HepG2 (cell line): ENCODE measurements around the gene COLEC12. TPM values are rescaled to one million over a fixed set of nuclear protein-coding genes. Genes with fewer than 3 reads are reported as not detected.

Experiments
- ATAC-seq: fragments of 200-7000 bp; cut with Tn5 transposase; 3 replicates; pipeline ENCODE4 v1.9.1; 2020; ENCODE audit warnings: mild to moderate bottlenecking, moderate library complexity
- BruUV-seq: library from RNA; stranded (reverse); fragments of 400-500 nt; replicated peaks from 2 replicates; lab custom pipeline; 2021; lab: Mats Ljungman, UMichigan
- CTCF ChIA-PET: fragments of 300-600 bp; formaldehyde crosslinking; extraction: SDS; loops from one replicate; lab custom pipeline; 2021; ENCODE audit warnings: low total read pairs, inconsistent platforms, low intra/inter-chr PET ratio; lab: Yijun Ruan, JAX
- POLR2A ChIA-PET: fragments of 350-600 bp; sonication (Branson Sonifier 250); formaldehyde crosslinking; loops from one replicate; lab custom pipeline; 2020; ENCODE audit warnings: antibody characterized with exemption, inconsistent platforms; lab: Yijun Ruan, JAX
- DNase-seq: peaks from one replicate; pipeline ENCODE4 v3.0.0-alpha.2; 2015; ENCODE audit warnings: low spot score
- FAIRE-seq: peaks from 3 replicates; lab custom pipeline; 2011; peaks lifted over from hg19 to GRCh38; lab: Jason Lieb, UNC
- H2AFZ ChIP-seq: one replicate; pipeline ENCODE4 v1.6.1; 2011; ENCODE audit warnings: low read length, inconsistent platforms
- H3K27ac ChIP-seq: fragments of 300-600 bp; 3 replicates; pipeline ENCODE4 v1.8.0; 2011; ENCODE audit warnings: mixed run types, mild to moderate bottlenecking, mixed read lengths, low read length, inconsistent platforms; ENCODE audit not compliant: insufficient read depth; ENCODE audit errors: extremely low read length
- H3K27me3 ChIP-seq, 2 experiments: fragments of 200-600 bp in 1 of 2; 2 replicates in 1 of 2; 3 replicates in 1 of 2; pipeline versions ENCODE4 v1.6.0 to v1.8.0; 2011; ENCODE audit warnings: low read length in 2 of 2, mild to moderate bottlenecking in 2 of 2, moderate library complexity in 2 of 2, inconsistent platforms in 1 of 2; ENCODE audit not compliant: insufficient read depth in 2 of 2, control insufficient read depth in 1 of 2
- H3K36me3 ChIP-seq, 2 experiments: fragments of 200-600 bp in 1 of 2; replicated peaks in 1 of 2; 2 replicates in 1 of 2; 3 replicates in 1 of 2; pipeline versions ENCODE4 v1.5.1 to v1.8.0; 2011; ENCODE audit warnings: low read length in 2 of 2, inconsistent platforms in 1 of 2; ENCODE audit not compliant: insufficient read depth in 2 of 2, control insufficient read depth in 1 of 2
- H3K4me1 ChIP-seq: 2 replicates; pipeline ENCODE4 v1.5.1; 2012; ENCODE audit warnings: low read length, inconsistent platforms; ENCODE audit not compliant: insufficient read depth
- H3K4me2 ChIP-seq: 2 replicates; pipeline ENCODE4 v1.6.0; 2011; ENCODE audit warnings: low read depth, low read length, inconsistent platforms
- H3K4me3 ChIP-seq, 3 experiments: fragments of 200-600 bp in 1 of 3; sonication (generic), shearing (Covaris generic) in 1 of 3; replicated peaks in 1 of 3; 2 replicates each; pipeline ENCODE4 v1.5.1; 2011 to 2016; ENCODE audit warnings: low read length in 3 of 3, inconsistent platforms in 2 of 3, low read depth in 2 of 3, mild to moderate bottlenecking in 2 of 3, control low read depth in 1 of 3, mixed read lengths in 1 of 3; ENCODE audit not compliant: insufficient read depth in 1 of 3
- H3K79me2 ChIP-seq: one replicate; pipeline ENCODE4 v1.6.1; 2011; ENCODE audit warnings: low read length, inconsistent platforms; ENCODE audit not compliant: insufficient read depth
- H3K9ac ChIP-seq: 2 replicates; pipeline ENCODE4 v1.6.0; 2011; ENCODE audit warnings: mild to moderate bottlenecking, low read depth, low read length, inconsistent platforms; ENCODE audit not compliant: insufficient read depth
- H3K9me3 ChIP-seq: 2 replicates; pipeline ENCODE4 v1.5.1; 2012; ENCODE audit warnings: mild to moderate bottlenecking, low read length
- H4K20me1 ChIP-seq: 2 replicates; pipeline ENCODE4 v1.6.0; 2011; ENCODE audit warnings: inconsistent platforms, mild to moderate bottlenecking, low read length, moderate library complexity; ENCODE audit not compliant: insufficient read depth
- ARID2 ChIP-seq: sonication (generic); formaldehyde crosslinking; IDR thresholded peaks from 2 replicates; pipeline ENCODE4 v1.8.1; 2022; ENCODE audit warnings: mild to moderate bottlenecking, missing genetic modification reagents, borderline replicate concordance
- ARNT ChIP-seq: fragments of 450-650 bp; IDR thresholded peaks from 2 replicates; pipeline ENCODE4 v1.6.1; 2017
- GATAD1 ChIP-seq: IDR thresholded peaks from 2 replicates; pipeline ENCODE4 v1.6.1; 2016; ENCODE audit warnings: missing genetic modification reagents, missing compliant biosample characterization
- ONECUT2 ChIP-seq: sonication (generic); formaldehyde crosslinking; IDR thresholded peaks from 2 replicates; pipeline ENCODE4 v1.4.0; 2020; ENCODE audit warnings: missing genetic modification reagents
- SALL1 ChIP-seq: sonication (generic); formaldehyde crosslinking; IDR thresholded peaks from 2 replicates; pipeline ENCODE4 v1.8.0; 2022; ENCODE audit warnings: mild to moderate bottlenecking, missing genetic modification reagents
- ZBTB38 ChIP-seq: sonication (generic); formaldehyde crosslinking; IDR thresholded peaks from 2 replicates; pipeline ENCODE4 v1.5.1; 2020; ENCODE audit warnings: mild to moderate bottlenecking, missing genetic modification reagents
- ZNF558 ChIP-seq: sonication (generic); formaldehyde crosslinking; IDR thresholded peaks from 2 replicates; pipeline ENCODE4 v1.9.0; 2022; ENCODE audit warnings: mild to moderate bottlenecking, missing genetic modification reagents, borderline replicate concordance
- ZNF670 ChIP-seq: sonication (generic); formaldehyde crosslinking; IDR thresholded peaks from 2 replicates; pipeline ENCODE4 v1.8.0; 2022; ENCODE audit warnings: mild to moderate bottlenecking, missing genetic modification reagents, borderline replicate concordance
- ZNF775 ChIP-seq: sonication (generic); formaldehyde crosslinking; IDR thresholded peaks from 2 replicates; pipeline ENCODE4 v1.4.0; 2020; ENCODE audit warnings: missing genetic modification reagents, mild to moderate bottlenecking, moderate library complexity, borderline replicate concordance
- WGBS: methylation state at CpG from one replicate; pipeline ENCODE4 v1.1.6; 2017; ENCODE audit warnings: low lambda C conversion rate; 5-methylcytosine and 5-hydroxymethylcytosine counted together
- in situ Hi-C: cut with HindIII; loops from 2 replicates; pipeline ENCODE4 v1.10.0; 2017; ENCODE audit warnings: low pct_unique_long_range_greater_than_20kb; ENCODE audit not compliant: extremely low pct_ligation_motif_present
- intact Hi-C: fragments of 100-400 bp; cut with micrococcal nuclease; formaldehyde crosslinking; loops from one replicate; pipeline ENCODE4 v1.10.0; 2022; ENCODE audit not compliant: unreplicated experiment
- polyA plus RNA-seq, 8 experiments: library from polyadenylated mRNA; depleted of rRNA in 3 of 8; stranded (reverse) in 7 of 8; unstranded in 1 of 8; fragments of >200 nt; fragmentation: Illumina TruSeq in 4 of 8; extraction: Trizol in 4 of 8; gene quantifications; 2 replicates each; pipeline versions ENCODE4 v1.2.1 to v1.2.3, GENCODE V29; 2011 to 2016; ENCODE audit warnings: low read depth in 4 of 8, missing spikeins in 1 of 8, mixed read lengths in 1 of 8; ENCODE audit not compliant: insufficient read depth in 1 of 8
- total RNA-seq, 5 experiments: library from RNA; depleted of rRNA; stranded (reverse); fragments of >200 nt; fragmentation: Illumina TruSeq; extraction: Trizol; gene quantifications; 2 replicates each; pipeline ENCODE4 v1.2.3, GENCODE V29; 2016; ENCODE audit warnings: low read depth in 1 of 5
- TF ChIP-seq, protein P1 (sequence below): IDR thresholded peaks from 2 replicates; pipeline ENCODE4 v1.6.1; 2012; ENCODE audit warnings: low read length, improper control_type of control experiment
- TF ChIP-seq, protein P2 (sequence below): sonication (generic); formaldehyde crosslinking; IDR thresholded peaks from 2 replicates; pipeline ENCODE4 v1.5.1; 2020; ENCODE audit warnings: missing genetic modification reagents, mild to moderate bottlenecking, borderline replicate concordance
- TF ChIP-seq, protein P3 (sequence below): sonication (generic); formaldehyde crosslinking; IDR thresholded peaks from 2 replicates; pipeline ENCODE4 v1.4.0; 2020; ENCODE audit warnings: missing genetic modification reagents, borderline replicate concordance
- TF ChIP-seq, protein P4 (sequence below): sonication (generic); formaldehyde crosslinking; IDR thresholded peaks from 2 replicates; pipeline ENCODE4 v1.8.1; 2022; ENCODE audit warnings: low read depth, mild to moderate bottlenecking, missing genetic modification reagents
- TF ChIP-seq, protein P5 (sequence below): sonication (generic); formaldehyde crosslinking; IDR thresholded peaks from 2 replicates; pipeline ENCODE4 v1.5.0; 2020; ENCODE audit warnings: missing genetic modification reagents

COLEC12 gene
- total and polyA plus RNA-seq, 2 of the 13 experiments (the other 11 are each of a cell fraction or from before 2014, with no cell fraction given): 0.02 to 0.11 TPM

DNA sequence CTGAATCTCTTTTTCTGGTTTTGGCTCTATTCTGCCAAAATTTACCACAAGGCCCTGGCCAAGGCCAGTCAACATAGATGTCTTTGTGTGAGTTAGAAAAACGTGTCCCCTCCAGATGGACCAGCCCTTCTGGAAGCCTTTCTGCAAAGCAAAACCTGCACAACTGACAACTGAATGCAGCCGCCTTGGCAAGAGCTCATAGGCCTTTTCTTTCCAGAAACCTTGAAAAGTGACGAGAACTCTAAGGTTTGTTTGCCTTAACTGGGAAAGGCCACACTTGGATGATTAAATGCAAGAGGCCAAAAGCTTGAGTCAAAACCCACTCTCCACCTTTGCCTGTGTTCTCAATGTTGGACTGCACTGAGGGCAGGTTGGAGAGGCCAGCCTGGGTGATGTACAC lies 103.9 kb downstream of the COLEC12 start:
- POLR2A ChIA-PET: no interaction called here
- H3K4me2 ChIP-seq: no peak overlapping the region
- TF ChIP-seq ZNF775 (no peak), ZNF670 (CRISPR knock-in tag) (no peak), ZBTB38 (CRISPR knock-in tag) (no peak), ARID2 (CRISPR knock-in tag) (no peak), ONECUT2 (CRISPR knock-in tag) (no peak), ZNF558 (no peak), ARNT (no peak), SALL1 (CRISPR knock-in tag) (no peak), GATAD1 (CRISPR knock-in tag) (no peak)
- TF ChIP-seq, protein P1, sequence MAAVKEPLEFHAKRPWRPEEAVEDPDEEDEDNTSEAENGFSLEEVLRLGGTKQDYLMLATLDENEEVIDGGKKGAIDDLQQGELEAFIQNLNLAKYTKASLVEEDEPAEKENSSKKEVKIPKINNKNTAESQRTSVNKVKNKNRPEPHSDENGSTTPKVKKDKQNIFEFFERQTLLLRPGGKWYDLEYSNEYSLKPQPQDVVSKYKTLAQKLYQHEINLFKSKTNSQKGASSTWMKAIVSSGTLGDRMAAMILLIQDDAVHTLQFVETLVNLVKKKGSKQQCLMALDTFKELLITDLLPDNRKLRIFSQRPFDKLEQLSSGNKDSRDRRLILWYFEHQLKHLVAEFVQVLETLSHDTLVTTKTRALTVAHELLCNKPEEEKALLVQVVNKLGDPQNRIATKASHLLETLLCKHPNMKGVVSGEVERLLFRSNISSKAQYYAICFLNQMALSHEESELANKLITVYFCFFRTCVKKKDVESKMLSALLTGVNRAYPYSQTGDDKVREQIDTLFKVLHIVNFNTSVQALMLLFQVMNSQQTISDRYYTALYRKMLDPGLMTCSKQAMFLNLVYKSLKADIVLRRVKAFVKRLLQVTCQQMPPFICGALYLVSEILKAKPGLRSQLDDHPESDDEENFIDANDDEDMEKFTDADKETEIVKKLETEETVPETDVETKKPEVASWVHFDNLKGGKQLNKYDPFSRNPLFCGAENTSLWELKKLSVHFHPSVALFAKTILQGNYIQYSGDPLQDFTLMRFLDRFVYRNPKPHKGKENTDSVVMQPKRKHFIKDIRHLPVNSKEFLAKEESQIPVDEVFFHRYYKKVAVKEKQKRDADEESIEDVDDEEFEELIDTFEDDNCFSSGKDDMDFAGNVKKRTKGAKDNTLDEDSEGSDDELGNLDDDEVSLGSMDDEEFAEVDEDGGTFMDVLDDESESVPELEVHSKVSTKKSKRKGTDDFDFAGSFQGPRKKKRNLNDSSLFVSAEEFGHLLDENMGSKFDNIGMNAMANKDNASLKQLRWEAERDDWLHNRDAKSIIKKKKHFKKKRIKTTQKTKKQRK: no peak
- TF ChIP-seq, protein P2, sequence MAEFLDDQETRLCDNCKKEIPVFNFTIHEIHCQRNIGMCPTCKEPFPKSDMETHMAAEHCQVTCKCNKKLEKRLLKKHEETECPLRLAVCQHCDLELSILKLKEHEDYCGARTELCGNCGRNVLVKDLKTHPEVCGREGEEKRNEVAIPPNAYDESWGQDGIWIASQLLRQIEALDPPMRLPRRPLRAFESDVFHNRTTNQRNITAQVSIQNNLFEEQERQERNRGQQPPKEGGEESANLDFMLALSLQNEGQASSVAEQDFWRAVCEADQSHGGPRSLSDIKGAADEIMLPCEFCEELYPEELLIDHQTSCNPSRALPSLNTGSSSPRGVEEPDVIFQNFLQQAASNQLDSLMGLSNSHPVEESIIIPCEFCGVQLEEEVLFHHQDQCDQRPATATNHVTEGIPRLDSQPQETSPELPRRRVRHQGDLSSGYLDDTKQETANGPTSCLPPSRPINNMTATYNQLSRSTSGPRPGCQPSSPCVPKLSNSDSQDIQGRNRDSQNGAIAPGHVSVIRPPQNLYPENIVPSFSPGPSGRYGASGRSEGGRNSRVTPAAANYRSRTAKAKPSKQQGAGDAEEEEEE (CRISPR knock-in tag): no peak
- TF ChIP-seq, protein P3, sequence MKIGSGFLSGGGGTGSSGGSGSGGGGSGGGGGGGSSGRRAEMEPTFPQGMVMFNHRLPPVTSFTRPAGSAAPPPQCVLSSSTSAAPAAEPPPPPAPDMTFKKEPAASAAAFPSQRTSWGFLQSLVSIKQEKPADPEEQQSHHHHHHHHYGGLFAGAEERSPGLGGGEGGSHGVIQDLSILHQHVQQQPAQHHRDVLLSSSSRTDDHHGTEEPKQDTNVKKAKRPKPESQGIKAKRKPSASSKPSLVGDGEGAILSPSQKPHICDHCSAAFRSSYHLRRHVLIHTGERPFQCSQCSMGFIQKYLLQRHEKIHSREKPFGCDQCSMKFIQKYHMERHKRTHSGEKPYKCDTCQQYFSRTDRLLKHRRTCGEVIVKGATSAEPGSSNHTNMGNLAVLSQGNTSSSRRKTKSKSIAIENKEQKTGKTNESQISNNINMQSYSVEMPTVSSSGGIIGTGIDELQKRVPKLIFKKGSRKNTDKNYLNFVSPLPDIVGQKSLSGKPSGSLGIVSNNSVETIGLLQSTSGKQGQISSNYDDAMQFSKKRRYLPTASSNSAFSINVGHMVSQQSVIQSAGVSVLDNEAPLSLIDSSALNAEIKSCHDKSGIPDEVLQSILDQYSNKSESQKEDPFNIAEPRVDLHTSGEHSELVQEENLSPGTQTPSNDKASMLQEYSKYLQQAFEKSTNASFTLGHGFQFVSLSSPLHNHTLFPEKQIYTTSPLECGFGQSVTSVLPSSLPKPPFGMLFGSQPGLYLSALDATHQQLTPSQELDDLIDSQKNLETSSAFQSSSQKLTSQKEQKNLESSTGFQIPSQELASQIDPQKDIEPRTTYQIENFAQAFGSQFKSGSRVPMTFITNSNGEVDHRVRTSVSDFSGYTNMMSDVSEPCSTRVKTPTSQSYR (CRISPR knock-in tag): no peak
- TF ChIP-seq, protein P4, sequence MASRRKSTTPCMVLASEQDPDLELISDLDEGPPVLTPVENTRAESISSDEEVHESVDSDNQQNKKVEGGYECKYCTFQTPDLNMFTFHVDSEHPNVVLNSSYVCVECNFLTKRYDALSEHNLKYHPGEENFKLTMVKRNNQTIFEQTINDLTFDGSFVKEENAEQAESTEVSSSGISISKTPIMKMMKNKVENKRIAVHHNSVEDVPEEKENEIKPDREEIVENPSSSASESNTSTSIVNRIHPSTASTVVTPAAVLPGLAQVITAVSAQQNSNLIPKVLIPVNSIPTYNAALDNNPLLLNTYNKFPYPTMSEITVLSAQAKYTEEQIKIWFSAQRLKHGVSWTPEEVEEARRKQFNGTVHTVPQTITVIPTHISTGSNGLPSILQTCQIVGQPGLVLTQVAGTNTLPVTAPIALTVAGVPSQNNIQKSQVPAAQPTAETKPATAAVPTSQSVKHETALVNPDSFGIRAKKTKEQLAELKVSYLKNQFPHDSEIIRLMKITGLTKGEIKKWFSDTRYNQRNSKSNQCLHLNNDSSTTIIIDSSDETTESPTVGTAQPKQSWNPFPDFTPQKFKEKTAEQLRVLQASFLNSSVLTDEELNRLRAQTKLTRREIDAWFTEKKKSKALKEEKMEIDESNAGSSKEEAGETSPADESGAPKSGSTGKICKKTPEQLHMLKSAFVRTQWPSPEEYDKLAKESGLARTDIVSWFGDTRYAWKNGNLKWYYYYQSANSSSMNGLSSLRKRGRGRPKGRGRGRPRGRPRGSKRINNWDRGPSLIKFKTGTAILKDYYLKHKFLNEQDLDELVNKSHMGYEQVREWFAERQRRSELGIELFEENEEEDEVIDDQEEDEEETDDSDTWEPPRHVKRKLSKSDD (CRISPR knock-in tag): no peak
- TF ChIP-seq, protein P5, sequence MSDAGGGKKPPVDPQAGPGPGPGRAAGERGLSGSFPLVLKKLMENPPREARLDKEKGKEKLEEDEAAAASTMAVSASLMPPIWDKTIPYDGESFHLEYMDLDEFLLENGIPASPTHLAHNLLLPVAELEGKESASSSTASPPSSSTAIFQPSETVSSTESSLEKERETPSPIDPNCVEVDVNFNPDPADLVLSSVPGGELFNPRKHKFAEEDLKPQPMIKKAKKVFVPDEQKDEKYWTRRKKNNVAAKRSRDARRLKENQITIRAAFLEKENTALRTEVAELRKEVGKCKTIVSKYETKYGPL (CRISPR knock-in tag): no peak

More for the DNA sequence above, 103.9 kb downstream of the COLEC12 start:
- H3K4me1 ChIP-seq: no peaks in the 10 kb centered on the region
- no peaks in the 10 kb centered on the region for H3K9me3 ChIP-seq
- H3K79me2 ChIP-seq: no peaks in the 10 kb centered on the region
- WGBS: 30% methylated on average over 3 of the region's 3 CpGs
- CTCF ChIA-PET: no interaction called here
- BruUV-seq: no TSS peak
- H3K9ac ChIP-seq: no peak overlapping the region
- no peaks in the 10 kb centered on the region; a peak in 1 of 5 replicates for H3K27me3 ChIP-seq
- DNase-seq (no peak), FAIRE-seq (no peak), ATAC-seq (no peak)
- no peaks in the 10 kb centered on the region for H3K36me3 ChIP-seq
- no peak overlapping the region for H3K4me3 ChIP-seq
- in situ Hi-C loops (no loop called here), intact Hi-C loops (no loop called here)
- no peak overlapping the region for H2AFZ ChIP-seq
- no peak overlapping the region for H3K27ac ChIP-seq
- H4K20me1 ChIP-seq: no peaks in the 10 kb centered on the region
